ENCODE measurements around the gene ADAMTS12. TPM values are rescaled to one million over a fixed set of nuclear protein-coding genes. Genes with fewer than 3 reads are reported as not detected.

ADAMTS12 gene
- total RNA-seq, 2 experiments from 2014 or later: not detected

GRCh38 chr5:33761139-33761538 lies 130.7 kb downstream of the ADAMTS12 start:
- Mint-ChIP-seq H3K9me3 (no peaks in the 10 kb centered on the region), H3K36me3 (ENCODE audit: low read depth) (no peaks in the 10 kb centered on the region), H3K4me1 (ENCODE audit: low read depth) (no peaks in the 10 kb centered on the region), H3K27me3 (no peaks in the 10 kb centered on the region), H3K4me3 (no peak overlapping the region), H3K27ac (no peak overlapping the region)
- DNase-seq: no peak
- POLR2A ChIA-PET: no interaction called here
- TF ChIP-seq, protein P1, sequence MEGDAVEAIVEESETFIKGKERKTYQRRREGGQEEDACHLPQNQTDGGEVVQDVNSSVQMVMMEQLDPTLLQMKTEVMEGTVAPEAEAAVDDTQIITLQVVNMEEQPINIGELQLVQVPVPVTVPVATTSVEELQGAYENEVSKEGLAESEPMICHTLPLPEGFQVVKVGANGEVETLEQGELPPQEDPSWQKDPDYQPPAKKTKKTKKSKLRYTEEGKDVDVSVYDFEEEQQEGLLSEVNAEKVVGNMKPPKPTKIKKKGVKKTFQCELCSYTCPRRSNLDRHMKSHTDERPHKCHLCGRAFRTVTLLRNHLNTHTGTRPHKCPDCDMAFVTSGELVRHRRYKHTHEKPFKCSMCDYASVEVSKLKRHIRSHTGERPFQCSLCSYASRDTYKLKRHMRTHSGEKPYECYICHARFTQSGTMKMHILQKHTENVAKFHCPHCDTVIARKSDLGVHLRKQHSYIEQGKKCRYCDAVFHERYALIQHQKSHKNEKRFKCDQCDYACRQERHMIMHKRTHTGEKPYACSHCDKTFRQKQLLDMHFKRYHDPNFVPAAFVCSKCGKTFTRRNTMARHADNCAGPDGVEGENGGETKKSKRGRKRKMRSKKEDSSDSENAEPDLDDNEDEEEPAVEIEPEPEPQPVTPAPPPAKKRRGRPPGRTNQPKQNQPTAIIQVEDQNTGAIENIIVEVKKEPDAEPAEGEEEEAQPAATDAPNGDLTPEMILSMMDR (IDR thresholded peaks at IDR 0.05): no peak
- intact Hi-C loops (cut with micrococcal nuclease): no loop called here
- CTCF ChIA-PET: no interaction called here
- ATAC-seq: no peak

DNA sequence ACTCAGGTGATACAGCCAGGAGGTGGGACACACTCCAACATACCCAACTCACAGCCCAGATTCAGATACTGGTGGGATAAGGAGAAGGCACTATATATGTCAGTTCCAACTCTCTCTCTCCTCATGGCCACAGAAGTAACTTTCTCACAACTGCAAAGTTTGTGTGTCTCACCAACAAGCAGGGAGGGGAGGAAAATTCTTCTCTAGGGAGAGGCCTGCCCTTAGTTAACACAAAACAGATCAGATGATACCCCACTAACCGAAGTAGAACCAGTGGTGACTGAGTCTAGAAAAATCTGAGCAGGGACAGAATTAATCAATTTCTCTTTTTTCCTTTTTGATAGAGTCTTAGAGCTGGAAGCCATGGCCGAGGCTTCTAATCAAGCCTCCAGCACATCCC lies 133.1 kb downstream of the ADAMTS12 start:
- no peak overlapping the region for H3K27ac Mint-ChIP-seq
- TF ChIP-seq, protein P1 (IDR thresholded peaks at IDR 0.05): no peak
- H3K4me1 Mint-ChIP-seq (ENCODE audit: low read depth): no peaks in the 10 kb centered on the region
- H3K9me3 Mint-ChIP-seq: no peaks in the 10 kb centered on the region
- POLR2A ChIA-PET: no interaction called here
- H3K27me3 Mint-ChIP-seq: no peaks in the 10 kb centered on the region
- ATAC-seq (no peak), DNase-seq (no peak)
- intact Hi-C loops (cut with micrococcal nuclease): no loop called here
- H3K4me3 Mint-ChIP-seq: no peak overlapping the region
- CTCF ChIA-PET: no interaction called here
- H3K36me3 Mint-ChIP-seq (ENCODE audit: low read depth): no peaks in the 10 kb centered on the region

DNA sequence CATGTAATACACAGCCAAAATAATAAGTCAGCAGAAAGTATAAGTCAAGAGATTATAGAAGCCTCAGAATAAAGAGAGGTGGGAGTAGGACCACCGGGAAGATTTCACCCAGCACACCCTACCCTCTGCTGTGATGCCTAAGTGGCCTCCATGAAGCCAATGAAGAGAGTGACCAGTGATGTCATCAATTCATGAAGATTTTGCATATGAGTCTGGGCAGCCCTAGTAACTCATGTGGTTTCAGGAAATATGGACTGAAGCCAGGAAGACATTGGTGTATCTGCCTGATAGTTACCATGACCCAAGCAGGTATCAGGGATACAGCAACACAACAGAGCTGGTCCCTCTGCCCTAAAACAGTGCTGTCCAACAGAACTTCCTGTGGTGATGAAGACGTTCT lies 135.3 kb downstream of the ADAMTS12 start:
- H3K9me3 Mint-ChIP-seq: no peaks in the 10 kb centered on the region
- ChIA-PET POLR2A (no interaction called here), CTCF (no interaction called here)
- intact Hi-C loops (cut with micrococcal nuclease): no loop called here
- no peaks in the 10 kb centered on the region for H3K36me3 Mint-ChIP-seq (ENCODE audit: low read depth)
- ATAC-seq: no peak
- H3K4me1 Mint-ChIP-seq (ENCODE audit: low read depth): no peaks in the 10 kb centered on the region
- no peak overlapping the region for H3K27ac Mint-ChIP-seq
- DNase-seq: no peak
- TF ChIP-seq, protein P1 (IDR thresholded peaks at IDR 0.05): no peak
- H3K27me3 Mint-ChIP-seq: peaks cover 1% of the 10 kb centered on the region
- H3K4me3 Mint-ChIP-seq: no peak overlapping the region

GRCh38 chr5:33755231-33755630 lies 136.6 kb downstream of the ADAMTS12 start:
- ChIA-PET POLR2A (no interaction called here), CTCF (no interaction called here)
- intact Hi-C loops (cut with micrococcal nuclease): no loop called here
- no peak overlapping the region for H3K27ac Mint-ChIP-seq
- no peak for DNase-seq
- peaks cover 1% of the 10 kb centered on the region for H3K27me3 Mint-ChIP-seq
- H3K9me3 Mint-ChIP-seq: no peaks in the 10 kb centered on the region
- TF ChIP-seq, protein P1 (IDR thresholded peaks at IDR 0.05): no peak
- no peak overlapping the region for H3K4me3 Mint-ChIP-seq
- no peaks in the 10 kb centered on the region for H3K4me1 Mint-ChIP-seq (ENCODE audit: low read depth)
- ATAC-seq: no peak
- no peaks in the 10 kb centered on the region for H3K36me3 Mint-ChIP-seq (ENCODE audit: low read depth)

DNA sequence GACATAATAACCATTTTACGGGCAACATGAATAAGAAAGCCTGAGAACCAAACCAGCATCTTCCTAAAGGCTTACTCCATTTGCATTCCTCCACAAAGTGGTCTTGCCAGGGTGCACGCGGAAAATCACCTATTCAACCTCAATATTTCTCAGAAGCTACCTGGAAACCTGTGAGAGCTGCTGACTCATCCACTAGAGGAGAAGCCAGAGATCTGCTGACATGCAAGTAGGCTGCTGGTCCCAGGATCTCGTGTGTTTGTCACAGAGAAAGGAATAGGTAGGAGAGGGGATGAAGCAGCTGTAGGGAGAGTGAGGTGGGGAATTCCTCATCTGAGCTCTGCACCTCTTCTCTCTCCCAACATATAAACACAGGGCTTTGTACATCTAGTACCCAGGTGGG lies 138.1 kb downstream of the ADAMTS12 start:
- ChIA-PET POLR2A (no interaction called here), CTCF (no interaction called here)
- H3K4me1 Mint-ChIP-seq (ENCODE audit: low read depth): no peaks in the 10 kb centered on the region
- no peak for DNase-seq
- no peak for ATAC-seq
- no peaks in the 10 kb centered on the region for H3K36me3 Mint-ChIP-seq (ENCODE audit: low read depth)
- H3K27ac Mint-ChIP-seq: no peak overlapping the region
- TF ChIP-seq, protein P1 (IDR thresholded peaks at IDR 0.05): no peak
- no peaks in the 10 kb centered on the region for H3K9me3 Mint-ChIP-seq
- H3K4me3 Mint-ChIP-seq: no peak overlapping the region
- intact Hi-C loops (cut with micrococcal nuclease): no loop called here
- peaks cover 1% of the 10 kb centered on the region for H3K27me3 Mint-ChIP-seq

Measured in activated CD8-positive, alpha-beta T cell treated with anti-CD3 and anti-CD28 coated beads for 36 hours (primary cell).